ENCODE results near the gene FBXO8. TPM values are rescaled to one million over a fixed set of nuclear protein-coding genes. Genes with fewer than 3 reads are reported as not detected.

Gene FBXO8
- total RNA-seq, 3 donors from 2014 or later, result 29.2 to 49.0 (median 35.2) TPM

- no peaks in the 10 kb centered on the region for H3K36me3 ChIP-seq
- TF ChIP-seq, protein P1, sequence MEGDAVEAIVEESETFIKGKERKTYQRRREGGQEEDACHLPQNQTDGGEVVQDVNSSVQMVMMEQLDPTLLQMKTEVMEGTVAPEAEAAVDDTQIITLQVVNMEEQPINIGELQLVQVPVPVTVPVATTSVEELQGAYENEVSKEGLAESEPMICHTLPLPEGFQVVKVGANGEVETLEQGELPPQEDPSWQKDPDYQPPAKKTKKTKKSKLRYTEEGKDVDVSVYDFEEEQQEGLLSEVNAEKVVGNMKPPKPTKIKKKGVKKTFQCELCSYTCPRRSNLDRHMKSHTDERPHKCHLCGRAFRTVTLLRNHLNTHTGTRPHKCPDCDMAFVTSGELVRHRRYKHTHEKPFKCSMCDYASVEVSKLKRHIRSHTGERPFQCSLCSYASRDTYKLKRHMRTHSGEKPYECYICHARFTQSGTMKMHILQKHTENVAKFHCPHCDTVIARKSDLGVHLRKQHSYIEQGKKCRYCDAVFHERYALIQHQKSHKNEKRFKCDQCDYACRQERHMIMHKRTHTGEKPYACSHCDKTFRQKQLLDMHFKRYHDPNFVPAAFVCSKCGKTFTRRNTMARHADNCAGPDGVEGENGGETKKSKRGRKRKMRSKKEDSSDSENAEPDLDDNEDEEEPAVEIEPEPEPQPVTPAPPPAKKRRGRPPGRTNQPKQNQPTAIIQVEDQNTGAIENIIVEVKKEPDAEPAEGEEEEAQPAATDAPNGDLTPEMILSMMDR (IDR thresholded peaks at IDR 0.05), result no peak
- TF ChIP-seq POLR2A (IDR thresholded peaks at IDR 0.05), result no peak
- no peak for TF ChIP-seq POLR2AphosphoS5 (IDR thresholded peaks at IDR 0.05)
- H3K27ac ChIP-seq, result no peak overlapping the region
- intact Hi-C loops (cut with DNase I; ENCODE audit: low total_unique reads), result no loop called here
- H3K4me1 ChIP-seq, result peaks cover 0 to 14% of the 10 kb centered on the region in 2 donors
- H3K27me3 ChIP-seq, result peaks cover 0 to 67% of the 10 kb centered on the region in 2 donors
- H3K4me3 ChIP-seq, result peak overlapping the region in 1 of 3 donors; percentile 60
- no peak for DNase-seq (ENCODE audit: low spot score in 2 of 2)
- no peaks in the 10 kb centered on the region for H3K9me3 ChIP-seq
These were observed 66.6 kb downstream of the FBXO8 start for GRCh38 chr4:174216799-174217272.

DNA sequence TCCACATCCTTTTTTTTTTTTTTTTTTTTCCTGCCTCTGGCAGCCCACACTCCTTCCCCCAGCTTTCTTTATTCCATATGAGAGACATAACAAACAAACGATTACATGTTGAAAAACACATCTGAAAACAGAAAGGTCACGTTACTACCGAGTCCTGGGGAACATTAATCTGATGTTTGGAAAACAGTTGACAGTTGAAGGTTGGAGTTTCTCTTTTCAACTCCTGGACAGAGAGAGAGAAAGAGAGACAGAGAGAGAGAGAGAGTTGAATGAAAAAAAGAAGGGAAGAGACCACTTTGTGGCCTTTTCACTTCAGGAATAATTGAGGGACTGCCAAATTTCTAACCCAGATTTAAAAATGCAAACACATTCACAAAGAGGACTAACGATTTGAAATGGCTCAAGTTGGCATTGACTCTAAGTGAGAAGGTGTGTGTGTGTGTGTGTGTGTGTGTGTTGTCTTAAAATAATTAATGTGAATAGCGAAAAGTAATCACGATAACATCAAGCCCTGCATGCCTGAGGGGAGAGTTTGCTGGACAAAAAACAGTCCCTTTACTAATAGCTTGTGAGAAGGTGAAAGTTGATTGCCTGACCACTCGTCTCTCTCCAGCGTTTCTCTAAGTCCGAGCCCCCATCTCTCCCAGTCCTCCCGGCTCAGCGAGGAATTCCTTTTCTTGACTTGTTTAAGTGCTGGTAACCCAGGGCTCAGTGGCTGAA, 67.3 kb downstream of the FBXO8 start:
- Histone ChIP-seq H3K27ac (no peak overlapping the region), H3K9me3 (no peaks in the 10 kb centered on the region), H3K4me3 (no peak overlapping the region), H3K4me1 (peaks cover 0 to 14% of the 10 kb centered on the region in 2 donors), H3K27me3 (peaks cover 0 to 74% of the 10 kb centered on the region in 2 donors), H3K36me3 (no peaks in the 10 kb centered on the region)
- intact Hi-C loops (cut with DNase I; ENCODE audit: low total_unique reads), result no loop called here
- DNase-seq (ENCODE audit: low spot score in 2 of 2), result no peak
- TF ChIP-seq POLR2AphosphoS5 (IDR thresholded peaks at IDR 0.05) (no peak), POLR2A (IDR thresholded peaks at IDR 0.05) (no peak)
- TF ChIP-seq, protein P1 (IDR thresholded peaks at IDR 0.05), result no peak

- Histone ChIP-seq H3K9me3 (no peaks in the 10 kb centered on the region), H3K4me1 (peaks cover 0 to 14% of the 10 kb centered on the region in 2 donors), H3K27ac (no peak overlapping the region), H3K4me3 (no peak overlapping the region), H3K36me3 (no peaks in the 10 kb centered on the region), H3K27me3 (peaks cover 0 to 81% of the 10 kb centered on the region in 2 donors)
- no peak for DNase-seq (ENCODE audit: low spot score in 2 of 2)
- intact Hi-C loops (cut with DNase I; ENCODE audit: low total_unique reads), result no loop called here
- TF ChIP-seq POLR2A (IDR thresholded peaks at IDR 0.05), result no peak
- TF ChIP-seq, protein P1 (IDR thresholded peaks at IDR 0.05), result no peak
These were observed 68.4 kb downstream of the FBXO8 start for GRCh38 chr4:174215057-174215456.

- Histone ChIP-seq H3K27ac (no peak overlapping the region), H3K4me1 (peaks cover 0 to 14% of the 10 kb centered on the region in 2 donors), H3K4me3 (peak overlapping the region in 2 of 3 donors; percentile 16 to 49), H3K36me3 (no peaks in the 10 kb centered on the region), H3K27me3 (peaks cover 0 to 88% of the 10 kb centered on the region in 2 donors), H3K9me3 (no peaks in the 10 kb centered on the region)
- no peak for DNase-seq (ENCODE audit: low spot score in 2 of 2)
- intact Hi-C loops (cut with DNase I; ENCODE audit: low total_unique reads), result no loop called here
- TF ChIP-seq, protein P1 (IDR thresholded peaks at IDR 0.05), result no peak
- no peak for TF ChIP-seq POLR2A (IDR thresholded peaks at IDR 0.05)
- no peak for TF ChIP-seq POLR2AphosphoS5 (IDR thresholded peaks at IDR 0.05)
These were observed 69.2 kb downstream of the FBXO8 start for GRCh38 chr4:174214101-174214878.

DNA sequence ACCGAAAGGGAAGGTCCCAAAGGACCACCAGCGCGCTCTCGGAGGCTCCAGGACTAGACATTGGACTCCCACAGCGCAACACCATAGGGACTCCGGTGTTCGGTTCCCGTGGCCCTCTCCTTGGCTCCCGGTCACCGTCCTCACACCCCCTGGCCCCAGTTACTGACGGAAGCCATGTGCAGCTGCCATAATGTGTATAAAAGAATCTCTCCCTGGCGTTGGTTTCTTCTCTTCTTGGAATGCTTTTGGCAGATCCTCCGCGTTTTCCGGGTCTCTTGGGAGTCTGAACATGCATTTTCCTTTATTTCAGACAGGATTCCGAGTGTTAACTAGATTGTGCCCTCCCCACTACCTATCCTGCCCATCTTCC, 69.8 kb downstream of the FBXO8 start:
- no peaks in the 10 kb centered on the region for H3K36me3 ChIP-seq
- peaks cover 0 to 14% of the 10 kb centered on the region in 2 donors for H3K4me1 ChIP-seq
- H3K4me3 ChIP-seq, result peak overlapping the region in 2 of 3 donors; percentile 16 to 49
- no peaks in the 10 kb centered on the region for H3K9me3 ChIP-seq
- H3K27me3 ChIP-seq, result peaks cover 0 to 89% of the 10 kb centered on the region in 2 donors
- intact Hi-C loops (cut with DNase I; ENCODE audit: low total_unique reads), result no loop called here
- no peak for DNase-seq (ENCODE audit: low spot score in 2 of 2)
- H3K27ac ChIP-seq, result no peak overlapping the region
- TF ChIP-seq, protein P1 (IDR thresholded peaks at IDR 0.05), result no peak
- no peak for TF ChIP-seq POLR2AphosphoS5 (IDR thresholded peaks at IDR 0.05)
- TF ChIP-seq POLR2A (IDR thresholded peaks at IDR 0.05), result no peak

Data from breast epithelium (tissue), 4 donors.